ENCODE data around the gene PHF20. TPM values are rescaled to one million over a fixed set of nuclear protein-coding genes. Genes with fewer than 3 reads are reported as not detected.
"Not testable (repeated sequence)": the region's sequence is repeated elsewhere in the genome, so short reads cannot be mapped to it uniquely, and the experiment has no call there.

Gene PHF20
- total RNA-seq, 1 experiment from 2014 or later: 15.1 TPM

- DNase-seq (ENCODE audit: low read depth): no peak
Observed at GRCh38 chr20:35884541-35884865, 112.7 kb downstream of the PHF20 start.

GRCh38 chr20:35885212-35885611 is 113.4 kb downstream of the PHF20 start:
- DNase-seq (ENCODE audit: low read depth): no peak

- DNase-seq (ENCODE audit: low read depth): no peak
Observed at GRCh38 chr20:35886537-35886936, 114.7 kb downstream of the PHF20 start.

GRCh38 chr20:35887393-35888064 is 115.7 kb downstream of the PHF20 start:
- no peak for DNase-seq (ENCODE audit: low read depth)

- DNase-seq (ENCODE audit: low read depth): no peak
Observed at GRCh38 chr20:35888657-35889056, 116.8 kb downstream of the PHF20 start.

- no peak for DNase-seq (ENCODE audit: low read depth)
Observed at GRCh38 chr20:35891375-35891774, 119.6 kb downstream of the PHF20 start.

GRCh38 chr20:35892871-35893270 is 121.1 kb downstream of the PHF20 start:
- DNase-seq (ENCODE audit: low read depth): no peak

- DNase-seq (ENCODE audit: low read depth): no peak
Observed at GRCh38 chr20:35893942-35894341, 122.1 kb downstream of the PHF20 start.

GRCh38 chr20:35895516-35895915 is 123.7 kb downstream of the PHF20 start:
- DNase-seq (ENCODE audit: low read depth): not testable (repeated sequence)

- DNase-seq (ENCODE audit: low read depth): no peak
Observed at GRCh38 chr20:35899064-35899463, 127.2 kb downstream of the PHF20 start.

GRCh38 chr20:35901230-35901629 is 129.4 kb downstream of the PHF20 start:
- not testable (repeated sequence) for DNase-seq (ENCODE audit: low read depth)

GRCh38 chr20:35901678-35902544 is 130.1 kb downstream of the PHF20 start:
- DNase-seq (ENCODE audit: low read depth): peak; percentile 76

GRCh38 chr20:35902545-35902941 is 130.7 kb downstream of the PHF20 start:
- DNase-seq (ENCODE audit: low read depth): no peak

GRCh38 chr20:35903843-35904242 is 132.0 kb downstream of the PHF20 start:
- no peak for DNase-seq (ENCODE audit: low read depth)

GRCh38 chr20:35904982-35905663 is 133.3 kb downstream of the PHF20 start:
- DNase-seq (ENCODE audit: low read depth): no peak

GRCh38 chr20:35907017-35907701 is 135.3 kb downstream of the PHF20 start:
- DNase-seq (ENCODE audit: low read depth): no peak

GRCh38 chr20:35908007-35908406 is 136.2 kb downstream of the PHF20 start:
- no peak for DNase-seq (ENCODE audit: low read depth)

- no peak for DNase-seq (ENCODE audit: low read depth)
Observed at GRCh38 chr20:35909176-35909575, 137.4 kb downstream of the PHF20 start.

- DNase-seq (ENCODE audit: low read depth): no peak
Observed at GRCh38 chr20:35909796-35910195, 138.0 kb downstream of the PHF20 start.

GRCh38 chr20:35910254-35910653 is 138.4 kb downstream of the PHF20 start:
- DNase-seq (ENCODE audit: low read depth): no peak

GRCh38 chr20:35912881-35913280 is 141.1 kb downstream of the PHF20 start:
- no peak for DNase-seq (ENCODE audit: low read depth)

- DNase-seq (ENCODE audit: low read depth): no peak
Observed at GRCh38 chr20:35917077-35917476, 145.3 kb downstream of the PHF20 start.
